NCI-H128 (cell line): ENCODE measurements around the gene AKNA.

Experiments
- DNase-seq: peaks from one replicate; lab custom pipeline; 2025; ENCODE audit not compliant: unreplicated experiment; lab: John Stamatoyannopoulos, UW

AKNA gene

DNA sequence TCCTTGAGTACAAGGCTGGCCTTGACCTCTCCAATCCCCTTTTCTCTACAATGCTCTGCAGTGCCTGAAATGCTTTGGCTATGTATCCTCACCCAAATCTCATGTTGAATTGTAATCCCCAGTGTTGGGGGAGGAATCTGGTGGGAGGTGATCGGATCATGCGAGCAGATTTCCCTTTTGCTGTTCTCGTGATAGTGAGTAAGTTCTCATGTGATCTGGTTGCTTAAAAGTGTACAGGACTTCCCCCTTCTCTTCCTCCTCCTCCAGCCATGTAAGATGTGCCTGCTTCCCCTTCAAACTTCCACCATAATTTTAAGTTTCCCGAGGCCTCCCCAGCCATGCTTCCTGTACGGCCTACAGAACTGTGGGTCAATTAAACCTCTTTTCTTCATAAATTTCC lies 28.5 kb upstream of the AKNA start:
- no peak for DNase-seq

DNA sequence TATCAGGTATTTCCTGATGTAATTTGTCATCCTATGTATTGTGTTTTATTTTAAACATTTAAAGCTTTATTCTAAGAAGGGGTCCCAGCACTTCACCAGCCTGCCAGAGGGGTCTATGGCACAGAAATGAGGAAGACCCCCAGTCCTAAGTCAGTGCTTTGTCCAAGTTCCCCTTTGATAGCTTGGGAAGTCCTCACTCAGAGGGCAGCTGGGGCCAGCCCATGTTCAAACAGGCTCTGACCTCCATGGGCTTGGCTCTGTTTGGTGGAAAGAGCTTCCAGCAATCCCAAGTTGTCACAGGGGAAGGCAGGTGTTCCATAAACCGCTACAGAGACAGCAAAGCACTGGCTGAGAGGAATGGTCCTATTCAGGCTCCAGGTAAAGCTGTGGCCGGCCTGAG lies 26.6 kb upstream of the AKNA start:
- no peak for DNase-seq

DNA sequence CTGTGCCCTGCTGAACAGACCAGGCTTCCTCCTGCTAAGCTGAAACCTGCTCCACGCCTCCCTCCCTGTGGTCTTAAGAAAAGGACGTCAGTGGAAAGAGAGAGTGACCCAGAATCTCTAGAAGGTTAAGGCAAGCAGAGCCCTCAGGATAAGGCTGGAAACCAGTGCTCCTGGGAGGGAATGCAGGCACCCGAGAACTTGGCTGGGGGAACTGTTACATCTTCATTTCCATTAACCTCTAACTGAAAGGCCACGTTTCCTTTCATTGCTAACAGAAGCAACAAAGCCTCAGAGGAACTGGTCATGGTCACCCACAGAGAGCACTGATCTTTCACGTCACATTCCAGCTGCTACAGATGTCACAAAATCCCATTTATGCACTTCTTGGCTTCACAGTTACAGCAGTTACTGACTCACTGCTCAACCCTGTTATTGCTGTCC lies 26.1 kb upstream of the AKNA start:
- DNase-seq = no peak

DNA sequence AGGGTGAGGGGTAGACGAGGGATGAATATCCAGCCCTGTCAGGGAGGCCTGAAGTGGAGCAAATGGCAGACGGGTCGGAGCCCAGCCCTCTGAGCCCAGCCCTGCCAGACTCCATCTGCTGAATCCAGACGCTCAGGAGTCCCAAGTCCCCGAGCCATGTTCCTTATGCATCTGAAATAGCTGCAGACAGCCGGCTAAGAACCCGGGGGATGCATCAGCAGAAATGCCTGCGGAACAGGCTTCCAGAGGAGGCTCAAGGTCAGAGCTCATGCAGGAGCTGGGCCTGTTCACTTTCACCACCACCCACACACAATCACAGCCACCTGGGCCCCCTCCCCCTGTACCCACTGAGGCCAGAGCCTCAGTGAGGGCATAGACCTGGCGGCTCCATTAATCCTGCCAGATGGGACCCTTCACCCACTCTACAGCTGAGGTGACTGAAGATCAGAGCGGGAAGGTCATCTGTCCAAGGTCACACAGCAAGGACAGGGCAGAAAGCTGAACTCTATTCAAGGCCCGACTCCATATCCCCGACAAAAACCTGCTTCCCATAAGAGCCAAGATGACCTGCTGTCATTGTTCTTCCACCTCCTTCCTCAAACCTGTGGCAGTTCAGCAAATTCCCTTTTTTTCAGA lies 24.4 kb upstream of the AKNA start:
- DNase-seq = no peak

DNA sequence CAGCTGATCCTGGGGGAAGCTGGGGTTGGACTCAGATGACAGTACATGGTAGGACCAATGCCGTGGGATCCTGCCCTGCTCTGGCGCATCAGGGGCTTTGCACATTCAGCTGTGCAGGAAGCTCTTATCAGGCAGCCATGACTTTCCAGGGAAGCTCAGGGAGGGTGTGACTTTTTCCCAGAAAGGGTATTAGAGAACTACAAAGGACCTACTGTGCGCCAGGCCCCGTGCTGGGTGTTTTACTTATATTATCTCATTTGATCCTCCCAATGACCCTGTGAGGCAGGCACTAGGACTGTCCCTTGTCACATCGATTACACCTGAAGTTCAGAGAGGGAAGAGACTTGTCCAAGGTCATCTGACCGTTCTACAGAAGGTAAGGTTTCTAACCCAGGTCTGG lies 23.7 kb upstream of the AKNA start:
- DNase-seq = no peak

DNA sequence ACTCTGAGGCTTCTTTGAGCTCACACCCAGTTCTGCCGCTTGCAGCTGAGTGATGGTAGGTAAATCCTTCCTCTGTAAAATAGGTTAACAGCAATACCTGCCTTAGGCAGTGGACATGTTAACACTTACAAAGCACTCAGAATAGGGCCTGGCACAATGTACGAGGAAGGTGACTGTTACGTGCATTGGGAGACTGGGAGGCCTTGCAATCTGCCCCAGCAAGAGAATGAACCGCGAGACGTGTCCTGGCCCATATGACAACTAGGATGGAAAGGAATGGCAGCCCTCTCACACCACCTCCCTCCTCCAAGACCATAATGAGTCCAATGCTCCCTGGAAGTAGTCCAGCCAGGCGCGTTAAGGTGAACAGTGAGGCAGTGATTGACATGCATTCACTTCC lies 23.1 kb upstream of the AKNA start:
- DNase-seq = no peak

DNA sequence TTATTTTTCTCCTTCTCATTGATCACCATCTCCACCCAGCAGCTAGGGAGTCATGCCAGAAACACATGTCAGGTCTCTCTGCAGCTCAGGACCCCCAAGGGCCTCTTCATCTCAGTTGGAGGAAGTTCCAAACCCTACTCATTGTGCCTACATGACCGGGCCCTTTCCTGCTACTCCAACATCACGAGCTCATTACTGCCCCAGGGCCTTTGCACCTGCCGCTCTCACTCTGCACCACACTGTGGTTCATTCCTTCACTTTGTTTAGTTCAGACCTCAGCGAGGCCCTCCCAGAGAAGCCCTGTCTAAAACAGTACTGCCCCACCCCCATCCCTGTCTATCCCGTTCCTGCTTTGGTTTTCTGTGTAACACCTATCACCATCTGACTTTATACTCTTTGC lies 22.1 kb upstream of the AKNA start:
- DNase-seq = no peak

DNA sequence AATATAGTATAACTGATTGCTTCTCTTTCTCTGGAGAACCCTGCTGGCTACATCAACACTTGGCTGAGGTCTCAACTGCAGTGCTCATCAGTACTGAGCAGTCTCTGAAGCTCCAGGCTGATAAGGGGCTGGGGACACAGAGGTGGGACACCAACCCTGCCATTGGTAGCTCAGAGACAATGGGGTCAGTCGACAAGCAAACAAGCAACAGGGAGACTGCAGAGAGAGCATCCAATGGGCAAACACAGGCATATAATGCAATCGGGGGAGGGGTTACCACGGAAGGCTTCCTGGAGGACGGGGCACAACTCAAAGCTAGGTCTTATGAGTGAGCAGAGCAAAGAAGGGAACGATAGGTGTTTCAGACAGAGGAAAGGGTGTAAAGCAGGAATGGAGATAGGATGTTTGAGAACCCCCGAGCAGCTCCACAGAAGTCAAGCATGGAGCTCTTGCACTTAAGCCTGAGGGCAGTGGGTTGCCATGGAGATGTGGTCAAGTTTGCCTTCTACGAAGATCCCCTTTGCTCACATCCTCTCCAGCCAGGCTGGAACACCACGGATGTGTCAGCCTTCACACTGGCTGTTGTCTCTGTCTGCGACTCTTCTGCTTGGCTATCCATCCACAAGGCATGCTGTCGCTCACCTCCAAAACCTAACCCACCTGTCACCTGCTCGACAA lies 21.5 kb upstream of the AKNA start:
- no peak for DNase-seq

DNA sequence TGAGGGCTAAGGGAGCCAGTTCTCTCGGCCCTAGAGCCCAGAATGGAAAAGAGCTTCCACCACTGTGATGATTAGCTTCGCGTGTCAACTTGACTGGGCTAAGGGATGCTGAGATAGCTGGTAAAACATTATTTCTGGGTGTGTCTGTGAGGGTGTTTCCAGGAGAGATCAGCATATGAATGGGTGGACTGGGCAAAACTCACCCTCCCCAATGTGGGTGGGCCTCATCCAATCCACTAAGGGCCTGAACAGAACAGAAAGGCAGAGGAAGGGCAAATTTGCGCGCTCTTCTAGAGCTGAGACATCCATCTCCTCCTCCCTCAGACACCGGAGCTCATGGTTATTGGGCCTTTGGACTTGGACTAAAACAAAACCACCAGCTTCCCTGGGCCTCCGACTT lies 20.9 kb upstream of the AKNA start:
- no peak for DNase-seq

DNA sequence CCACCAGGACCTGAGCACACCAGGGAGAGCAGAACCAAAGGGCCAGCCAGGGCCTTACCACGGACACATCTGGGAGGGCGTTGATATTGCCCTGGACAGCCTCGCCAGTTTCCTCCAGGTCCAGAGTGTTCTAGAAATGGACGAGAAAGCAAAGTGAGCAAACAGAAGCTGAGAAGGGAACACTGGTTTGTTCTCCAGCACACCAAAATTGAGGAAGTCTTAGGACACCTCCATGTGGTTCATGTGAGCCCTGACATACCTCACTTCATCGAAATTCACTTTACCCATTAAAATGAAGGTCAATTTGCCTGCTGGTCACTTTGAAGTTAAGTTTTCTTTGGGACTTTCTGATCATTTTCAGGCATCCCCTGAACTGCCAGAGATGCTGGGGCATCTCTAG lies 20.1 kb upstream of the AKNA start:
- no peak for DNase-seq

DNA sequence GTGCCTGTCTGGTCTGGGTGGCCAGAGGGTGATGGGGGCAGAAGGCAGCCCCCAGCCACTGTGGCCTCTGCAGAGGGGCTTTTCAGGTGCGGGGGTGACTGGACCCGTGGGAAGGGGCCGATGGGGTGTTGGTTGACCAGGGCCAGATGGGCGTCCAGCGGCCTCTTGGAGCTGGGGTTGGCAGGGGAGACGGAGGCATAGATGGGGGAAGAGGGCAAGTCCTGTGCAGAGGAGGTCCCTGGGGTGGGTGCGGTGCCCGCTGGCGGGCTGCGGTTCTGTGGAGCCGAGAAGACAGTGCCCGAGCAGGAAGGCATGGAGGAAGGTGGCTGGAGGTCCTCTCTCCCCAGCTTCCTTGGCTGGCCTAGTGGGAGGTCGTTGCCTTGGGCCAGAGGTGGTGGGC lies 18.7 kb upstream of the AKNA start:
- no peak for DNase-seq

DNA sequence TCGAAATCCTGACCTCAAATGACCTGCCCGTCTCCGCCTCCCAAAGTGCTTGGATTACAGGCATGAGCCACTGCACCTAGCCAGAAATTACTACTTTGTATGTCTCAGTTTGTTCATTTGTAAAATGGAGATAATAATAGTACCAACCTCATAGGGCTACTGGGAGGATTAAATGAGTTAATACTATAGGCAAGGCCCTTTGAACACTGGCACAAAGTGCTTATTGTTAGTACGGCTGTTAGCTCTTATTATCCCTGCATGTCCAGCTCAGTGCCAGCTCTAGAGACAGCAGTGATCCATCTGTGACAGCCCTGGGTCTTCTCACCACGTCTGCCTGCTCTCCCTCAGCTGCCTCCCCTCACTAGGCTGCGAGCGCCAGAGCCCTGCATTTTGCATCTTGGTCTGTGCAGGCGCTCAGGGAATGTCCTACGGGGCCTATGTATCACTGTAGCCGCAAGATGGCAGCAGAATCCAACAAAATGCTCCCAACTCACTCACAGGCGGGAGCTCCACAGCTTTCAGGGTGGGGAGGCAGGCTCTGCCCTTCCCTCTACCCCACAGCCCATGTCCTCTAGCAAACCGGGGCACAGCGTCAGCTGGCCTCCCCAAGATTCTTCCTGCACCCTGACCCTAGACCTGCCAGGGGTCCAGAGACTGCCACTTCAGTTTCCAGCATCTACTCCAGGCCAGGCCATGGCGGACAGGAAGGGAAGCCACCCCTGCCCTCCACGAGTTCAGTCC lies 17.7 kb upstream of the AKNA start:
- peak; percentile 51 for DNase-seq

DNA sequence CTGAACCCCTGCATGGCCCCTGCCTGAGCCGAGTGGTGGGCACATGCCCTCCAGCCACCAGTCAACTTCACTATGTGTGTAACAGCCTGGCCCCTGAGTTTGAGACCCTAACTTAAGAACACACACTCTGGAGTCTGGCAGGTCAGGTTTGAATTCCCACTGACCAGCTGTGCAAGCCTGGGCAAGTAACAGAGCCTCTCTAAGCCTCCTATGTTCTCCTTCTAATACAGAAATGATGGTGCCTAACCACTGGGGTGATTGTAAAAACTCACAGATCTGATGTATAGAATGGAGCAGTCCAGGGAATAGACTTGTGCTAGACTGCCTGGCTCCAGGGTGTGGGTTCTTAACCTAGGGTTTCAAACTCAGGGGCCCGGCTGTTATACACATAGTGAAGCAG lies 16.7 kb upstream of the AKNA start:
- no peak for DNase-seq

DNA sequence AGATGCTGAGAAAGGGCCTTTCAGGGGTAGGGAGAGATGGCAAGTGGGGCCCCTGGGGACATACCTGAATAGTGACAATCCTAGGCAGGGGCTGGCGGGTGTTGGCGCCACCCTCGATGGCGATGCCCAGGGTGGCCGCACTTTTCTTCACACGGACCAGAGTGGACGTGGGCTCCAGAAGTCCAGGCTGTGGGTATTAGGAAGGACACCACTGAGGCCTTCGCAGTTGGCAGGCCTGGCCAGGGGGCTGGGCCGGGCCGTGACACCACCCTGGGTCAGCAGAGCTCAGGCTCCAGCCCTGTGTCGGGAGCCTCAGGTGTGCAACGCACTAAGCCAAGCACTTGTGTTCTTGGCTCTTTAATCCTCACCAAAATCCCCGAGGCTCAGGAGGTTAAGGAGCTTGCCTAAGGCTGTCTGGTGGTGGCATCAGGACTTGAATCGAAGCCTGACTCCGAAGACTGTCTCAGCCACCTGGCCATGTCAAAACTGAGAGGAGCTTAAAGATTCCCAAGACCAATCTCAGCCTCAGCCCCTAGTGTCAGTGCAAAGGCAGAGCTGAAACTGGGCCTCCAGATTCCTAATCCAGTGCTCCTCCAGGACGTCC lies 15.5 kb upstream of the AKNA start:
- DNase-seq = no peak

DNA sequence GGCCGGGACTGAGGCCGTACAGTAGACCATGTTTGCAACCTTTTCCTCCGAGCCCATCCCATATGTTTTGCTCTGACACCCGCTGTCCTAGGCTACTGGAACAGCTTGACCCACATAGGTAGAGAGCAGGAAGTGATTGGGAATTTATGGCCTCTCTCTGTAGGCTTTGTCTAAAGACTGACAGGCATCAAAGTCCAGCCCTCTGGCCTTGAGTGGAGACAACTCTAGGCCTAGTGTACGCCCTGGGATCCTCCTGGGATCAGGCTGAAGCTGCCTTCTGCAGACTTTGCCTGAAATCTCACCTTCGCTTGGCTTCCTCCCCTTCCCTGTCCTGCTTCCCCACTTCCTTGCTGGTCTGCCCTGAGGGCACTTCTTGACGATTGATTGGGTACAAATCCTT lies 13.6 kb upstream of the AKNA start:
- no peak for DNase-seq

DNA sequence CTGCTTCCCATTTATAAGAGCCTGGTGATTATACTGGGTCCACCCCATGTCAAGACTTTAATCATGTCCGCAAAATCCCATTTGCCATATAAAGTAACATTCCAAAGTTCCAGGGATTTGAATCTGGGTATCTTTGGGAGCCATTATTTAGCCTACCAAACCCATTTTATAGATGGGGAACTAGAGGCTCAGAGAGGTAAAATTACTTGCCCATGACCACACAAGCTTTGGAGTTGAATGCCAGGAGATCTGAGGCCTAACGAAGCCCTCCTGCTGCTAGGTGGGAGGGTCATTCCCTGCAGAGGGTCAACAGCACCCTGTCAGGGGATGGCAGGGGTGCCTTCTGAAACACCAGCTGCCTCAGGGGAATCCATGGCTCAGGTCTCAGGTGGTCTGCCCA lies 13.0 kb upstream of the AKNA start:
- DNase-seq = no peak

DNA sequence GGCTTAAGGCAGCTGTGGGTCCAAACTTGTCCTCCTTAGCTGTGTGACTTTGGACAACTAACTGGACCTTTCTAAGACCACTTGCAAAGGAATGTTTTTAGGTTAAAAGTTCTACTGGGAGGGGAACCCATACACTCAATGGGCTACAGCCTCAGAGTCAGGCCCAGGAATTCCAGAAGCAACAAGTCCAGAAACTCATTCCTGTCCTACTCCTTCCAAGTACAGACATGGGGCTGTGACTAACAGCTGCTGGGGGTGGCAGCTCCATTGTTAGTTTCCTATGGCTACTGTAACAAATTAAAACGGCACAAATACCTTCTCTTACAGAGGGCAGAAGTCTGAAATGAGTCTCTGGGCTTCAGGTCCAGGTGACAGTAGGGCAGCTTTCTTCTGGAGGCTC lies 12.4 kb upstream of the AKNA start:
- DNase-seq = no peak

DNA sequence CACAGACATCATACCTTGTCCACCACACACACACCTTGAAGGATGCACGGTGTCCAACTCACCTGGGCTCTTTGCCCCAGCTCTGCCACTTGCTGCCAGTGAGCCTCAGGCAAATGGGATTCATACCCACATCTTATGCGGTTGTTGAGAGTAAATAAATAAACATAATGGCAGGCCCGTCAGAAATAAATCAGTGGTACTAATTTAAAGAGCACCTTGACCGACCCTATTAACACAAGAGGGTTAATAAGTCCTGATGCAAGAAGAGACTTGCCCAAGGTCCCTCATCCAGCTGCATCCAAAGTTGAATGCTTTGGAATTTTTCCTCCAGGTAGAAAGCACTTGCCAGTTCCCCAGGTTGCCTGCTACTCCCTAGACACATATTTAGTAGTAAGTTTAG lies 11.6 kb upstream of the AKNA start:
- DNase-seq = no peak

DNA sequence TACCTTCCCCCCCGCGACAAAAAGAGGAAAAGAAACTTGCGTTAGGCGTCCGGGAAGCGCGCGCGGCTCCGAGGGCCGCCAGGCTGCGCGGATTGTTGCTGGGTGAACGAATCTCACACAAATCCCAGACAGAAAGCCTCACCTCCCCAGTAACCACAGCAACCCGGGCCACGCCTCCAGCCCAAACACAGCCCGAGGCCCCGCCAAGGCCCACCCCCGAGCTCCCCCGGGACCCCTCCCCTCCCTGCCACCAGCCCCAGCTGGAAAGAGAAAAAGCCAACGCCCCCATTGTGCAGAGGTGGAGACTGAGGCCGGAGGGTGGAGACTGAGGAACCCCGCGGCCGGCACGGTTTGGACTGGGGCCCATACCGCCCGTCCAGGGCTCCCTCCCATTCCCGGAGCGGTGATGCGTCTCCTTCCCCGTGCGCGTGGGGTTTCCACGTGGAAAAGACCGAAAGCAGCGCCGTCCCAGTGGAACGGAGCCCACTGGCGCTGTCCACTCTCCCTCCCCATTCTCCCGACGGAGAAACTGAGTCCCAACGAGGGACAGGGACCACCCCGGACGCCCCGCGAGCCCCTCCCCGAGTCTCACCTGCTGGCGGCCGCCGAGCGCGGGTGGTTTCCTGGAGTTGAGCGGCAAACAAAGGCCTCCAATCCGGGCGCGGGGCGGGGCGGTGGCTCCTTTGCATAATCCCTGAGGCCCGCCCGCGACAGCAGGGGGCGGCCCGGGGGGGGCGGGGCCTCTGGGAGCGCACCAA lies 10.2 kb upstream of the AKNA start:
- DNase-seq = no peak

DNA sequence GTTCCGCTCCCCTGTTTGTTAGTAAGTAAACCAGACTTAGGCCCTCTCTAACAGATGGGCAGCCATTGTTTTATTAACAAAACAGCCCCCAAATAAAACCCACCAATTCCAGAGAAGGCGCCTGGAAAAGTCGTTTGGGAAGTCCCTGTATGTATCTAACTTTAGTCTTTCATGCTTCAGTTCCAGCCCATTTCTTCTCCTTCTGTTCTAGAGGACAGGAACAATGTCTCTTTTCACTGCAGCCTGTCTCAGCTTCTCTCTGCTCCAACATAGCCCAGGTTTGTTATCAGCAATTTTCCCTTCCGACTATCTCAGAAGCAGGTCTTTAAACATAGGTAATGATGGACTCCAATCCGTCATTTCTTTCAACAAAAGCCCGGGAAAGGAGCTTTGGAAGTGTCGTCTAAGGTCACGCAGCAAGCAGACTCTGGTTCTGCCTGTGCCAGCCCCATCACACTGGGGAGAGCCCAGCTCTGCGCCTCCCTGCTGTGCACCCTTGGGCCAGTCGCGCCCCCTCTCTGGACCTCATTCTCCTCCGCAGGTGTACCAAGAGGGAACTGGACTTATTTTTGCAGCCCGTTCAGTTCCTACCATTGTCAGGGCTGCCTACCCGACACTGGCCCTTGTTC lies 9.6 kb upstream of the AKNA start:
- no peak for DNase-seq
